Measurements from ENCODE around the gene CCDC152. TPM values are rescaled to one million over a fixed set of nuclear protein-coding genes. Genes with fewer than 3 reads are reported as not detected.

CCDC152 gene
- total RNA-seq, 1 experiment from 2014 or later, result not detected

DNA sequence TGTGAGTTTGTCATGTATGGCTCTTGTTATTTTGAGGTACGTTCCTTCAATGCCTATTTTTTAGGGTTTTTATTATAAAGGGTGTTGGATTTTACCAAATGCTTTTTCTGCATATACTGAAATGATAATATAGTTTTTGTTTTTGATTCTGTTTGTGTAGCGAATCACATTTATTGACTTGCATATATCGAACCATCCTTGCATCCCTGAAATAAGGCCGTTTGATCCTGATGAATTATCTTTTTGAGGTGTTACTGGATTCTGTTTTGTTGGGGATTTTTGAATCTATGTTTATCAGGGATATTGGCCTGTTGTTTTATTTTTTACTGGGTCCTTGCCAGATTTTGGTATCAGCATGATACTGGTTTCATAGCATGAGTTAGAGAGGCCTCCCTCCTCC is 29.1 kb downstream of the CCDC152 start:
- H3K4me2 ChIP-seq (ENCODE audit: low read length), result no peak overlapping the region
- no peak overlapping the region for H3K27ac ChIP-seq (ENCODE audit: low read depth, low read length)
- BruUV-seq (replicated peaks), result no TSS peak
- no peaks in the 10 kb centered on the region for H3K36me3 ChIP-seq (ENCODE audit: control insufficient read depth in 1 of 2, insufficient read depth in 2 of 2, low read length in 2 of 2)
- H3K4me1 ChIP-seq (ENCODE audit: control insufficient read depth in 1 of 2, insufficient read depth in 2 of 2, low read length in 2 of 2), result no peaks in the 10 kb centered on the region
- intact Hi-C loops (cut with micrococcal nuclease), result no loop called here
- H3K4me3 ChIP-seq (replicated peaks in 1 of 2; ENCODE audit: low read depth in 1 of 2, low read length in 2 of 2), result no peak overlapping the region
- RAD21 ChIA-PET (ENCODE audit: low non-redundant PET in 1 of 2, low total read pairs in 2 of 2, uncharacterized antibody in 2 of 2, unreplicated experiment in 2 of 2), result no interaction called here
- DNase-seq (ENCODE audit: low read depth, low spot score) (no peak), ATAC-seq (no peak)
- H4K20me1 ChIP-seq (ENCODE audit: insufficient read depth), result no peaks in the 10 kb centered on the region
- POLR2A ChIA-PET, result no interaction called here
- no peak overlapping the region for H3K9ac ChIP-seq (ENCODE audit: low read length)
- no peak overlapping the region for H2AFZ ChIP-seq (ENCODE audit: low read depth, low read length, poor library complexity, severe bottlenecking)
- H3K79me2 ChIP-seq (ENCODE audit: insufficient read depth, low read length), result no peaks in the 10 kb centered on the region
- H3K9me2 ChIP-seq (ENCODE audit: insufficient read depth), result no peaks in the 10 kb centered on the region
- no peaks in the 10 kb centered on the region for H3K27me3 ChIP-seq (ENCODE audit: insufficient read depth, low read length)
- TF ChIP-seq CEBPB (IDR thresholded peaks at IDR 0.05; ENCODE audit: low read depth) (no peak), ATF3 (IDR thresholded peaks at IDR 0.05) (no peak), EZH2 (IDR thresholded peaks at IDR 0.05) (no peak), CBX3 (IDR thresholded peaks at IDR 0.05; ENCODE audit: low read depth) (no peak), RAD21 (IDR thresholded peaks at IDR 0.05; ENCODE audit: low read depth) (no peak), TCF7L2 (IDR thresholded peaks at IDR 0.05; ENCODE audit: borderline replicate concordance, extremely low read depth, insufficient read depth, insufficient read length) (no peak), JUND (IDR thresholded peaks at IDR 0.05) (no peak), SIN3A (IDR thresholded peaks at IDR 0.05; ENCODE audit: low read depth) (no peak), YY1 (IDR thresholded peaks at IDR 0.05; ENCODE audit: extremely low read depth, insufficient replicate concordance, low read depth, low read length) (no peak), ELF1 (IDR thresholded peaks at IDR 0.05; ENCODE audit: borderline replicate concordance, low read depth) (no peak), EZH2phosphoT487 (IDR thresholded peaks at IDR 0.05; ENCODE audit: borderline replicate concordance) (no peak), ZFX (IDR thresholded peaks at IDR 0.05) (no peak), FOSL1 (IDR thresholded peaks at IDR 0.05; ENCODE audit: low read depth) (no peak), SP1 (IDR thresholded peaks at IDR 0.05; ENCODE audit: low read depth) (no peak), ZNF274 (IDR thresholded peaks at IDR 0.05; ENCODE audit: low read depth, low read length) (no peak), POLR2AphosphoS5 (IDR thresholded peaks at IDR 0.05; ENCODE audit: low read depth, low read length) (no peak)
- TF ChIP-seq, protein P1, sequence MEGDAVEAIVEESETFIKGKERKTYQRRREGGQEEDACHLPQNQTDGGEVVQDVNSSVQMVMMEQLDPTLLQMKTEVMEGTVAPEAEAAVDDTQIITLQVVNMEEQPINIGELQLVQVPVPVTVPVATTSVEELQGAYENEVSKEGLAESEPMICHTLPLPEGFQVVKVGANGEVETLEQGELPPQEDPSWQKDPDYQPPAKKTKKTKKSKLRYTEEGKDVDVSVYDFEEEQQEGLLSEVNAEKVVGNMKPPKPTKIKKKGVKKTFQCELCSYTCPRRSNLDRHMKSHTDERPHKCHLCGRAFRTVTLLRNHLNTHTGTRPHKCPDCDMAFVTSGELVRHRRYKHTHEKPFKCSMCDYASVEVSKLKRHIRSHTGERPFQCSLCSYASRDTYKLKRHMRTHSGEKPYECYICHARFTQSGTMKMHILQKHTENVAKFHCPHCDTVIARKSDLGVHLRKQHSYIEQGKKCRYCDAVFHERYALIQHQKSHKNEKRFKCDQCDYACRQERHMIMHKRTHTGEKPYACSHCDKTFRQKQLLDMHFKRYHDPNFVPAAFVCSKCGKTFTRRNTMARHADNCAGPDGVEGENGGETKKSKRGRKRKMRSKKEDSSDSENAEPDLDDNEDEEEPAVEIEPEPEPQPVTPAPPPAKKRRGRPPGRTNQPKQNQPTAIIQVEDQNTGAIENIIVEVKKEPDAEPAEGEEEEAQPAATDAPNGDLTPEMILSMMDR (IDR thresholded peaks at IDR 0.05 in 2 of 3, conservative IDR thresholded peaks at IDR 0.05 in 1 of 3; ENCODE audit: borderline replicate concordance in 1 of 3, insufficient read depth in 1 of 3, low read depth in 2 of 3, low read length in 2 of 3), result no peak
- TF ChIP-seq, protein P2, sequence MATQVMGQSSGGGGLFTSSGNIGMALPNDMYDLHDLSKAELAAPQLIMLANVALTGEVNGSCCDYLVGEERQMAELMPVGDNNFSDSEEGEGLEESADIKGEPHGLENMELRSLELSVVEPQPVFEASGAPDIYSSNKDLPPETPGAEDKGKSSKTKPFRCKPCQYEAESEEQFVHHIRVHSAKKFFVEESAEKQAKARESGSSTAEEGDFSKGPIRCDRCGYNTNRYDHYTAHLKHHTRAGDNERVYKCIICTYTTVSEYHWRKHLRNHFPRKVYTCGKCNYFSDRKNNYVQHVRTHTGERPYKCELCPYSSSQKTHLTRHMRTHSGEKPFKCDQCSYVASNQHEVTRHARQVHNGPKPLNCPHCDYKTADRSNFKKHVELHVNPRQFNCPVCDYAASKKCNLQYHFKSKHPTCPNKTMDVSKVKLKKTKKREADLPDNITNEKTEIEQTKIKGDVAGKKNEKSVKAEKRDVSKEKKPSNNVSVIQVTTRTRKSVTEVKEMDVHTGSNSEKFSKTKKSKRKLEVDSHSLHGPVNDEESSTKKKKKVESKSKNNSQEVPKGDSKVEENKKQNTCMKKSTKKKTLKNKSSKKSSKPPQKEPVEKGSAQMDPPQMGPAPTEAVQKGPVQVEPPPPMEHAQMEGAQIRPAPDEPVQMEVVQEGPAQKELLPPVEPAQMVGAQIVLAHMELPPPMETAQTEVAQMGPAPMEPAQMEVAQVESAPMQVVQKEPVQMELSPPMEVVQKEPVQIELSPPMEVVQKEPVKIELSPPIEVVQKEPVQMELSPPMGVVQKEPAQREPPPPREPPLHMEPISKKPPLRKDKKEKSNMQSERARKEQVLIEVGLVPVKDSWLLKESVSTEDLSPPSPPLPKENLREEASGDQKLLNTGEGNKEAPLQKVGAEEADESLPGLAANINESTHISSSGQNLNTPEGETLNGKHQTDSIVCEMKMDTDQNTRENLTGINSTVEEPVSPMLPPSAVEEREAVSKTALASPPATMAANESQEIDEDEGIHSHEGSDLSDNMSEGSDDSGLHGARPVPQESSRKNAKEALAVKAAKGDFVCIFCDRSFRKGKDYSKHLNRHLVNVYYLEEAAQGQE (IDR thresholded peaks at IDR 0.05; ENCODE audit: low read depth), result no peak
- TF ChIP-seq, protein P3, sequence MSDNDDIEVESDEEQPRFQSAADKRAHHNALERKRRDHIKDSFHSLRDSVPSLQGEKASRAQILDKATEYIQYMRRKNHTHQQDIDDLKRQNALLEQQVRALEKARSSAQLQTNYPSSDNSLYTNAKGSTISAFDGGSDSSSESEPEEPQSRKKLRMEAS (IDR thresholded peaks at IDR 0.05), result no peak
- CTCF ChIA-PET, result no interaction called here
- H3K9me3 ChIP-seq (ENCODE audit: control insufficient read depth in 1 of 2, insufficient read depth in 1 of 2, low read depth in 1 of 2, low read length in 2 of 2), result peaks cover 0 to 13% of the 10 kb centered on the region in 2 experiments; a peak in 1 of 4 replicates
